Vagina (tissue), 2 donors: ENCODE results near the gene ZNF564.
A peak's percentile ranks its signal among the peaks of the same experiment; 100 is the strongest.

Experiments used
- CTCF ChIP-seq, 3 experiments: fragments of 450-650 bp in 2 of 3; fragments of 200-600 bp in 1 of 3; sonication (generic) in 1 of 3; IDR thresholded peaks; one replicate each; pipeline ENCODE4 v1.5.1; 2017 to 2019; ENCODE audit warnings: antibody characterized with exemption in 3 of 3, mild to moderate bottlenecking in 2 of 3, moderate library complexity in 2 of 3
- POLR2AphosphoS5 ChIP-seq, 2 donors: sonication (generic); formaldehyde crosslinking; IDR thresholded peaks; one replicate each; pipeline ENCODE4 v1.9.0; 2017; ENCODE audit warnings: antibody characterized with exemption in 2 of 2, mild to moderate bottlenecking in 2 of 2, low read depth in 1 of 2; ENCODE audit not compliant: insufficient read depth in 1 of 2

- TF ChIP-seq CTCF (IDR thresholded peaks at IDR 0.05) (peak in 1 of 3 experiments; percentile 48), POLR2AphosphoS5 (IDR thresholded peaks at IDR 0.05; ENCODE audit: insufficient read depth in 1 of 2, low read depth in 1 of 2) (peak; percentile 90 to 94)
These were observed 56.1 kb downstream of the ZNF564 start for GRCh38 chr19:12495002-12495802.
